HL-60 (cell line): Measurements from ENCODE around the gene LRP1B.

Source experiments
- DNase-seq, 2 experiments: peaks; one replicate each; pipeline ENCODE4 v3.0.0-alpha.2; 2010 to 2020; ENCODE audit warnings: low read depth in 1 of 2, low spot score in 1 of 2
- H3K27ac ChIP-seq: fragments of 250-450 bp; sonication (Bioruptor Pico); replicated peaks from 2 replicates; pipeline ENCODE4 v1.5.1; 2020; ENCODE audit warnings: mild to moderate bottlenecking, moderate library complexity
- H3K27me3 ChIP-seq: fragments of 250-450 bp; sonication (Bioruptor Pico); 2 replicates; pipeline ENCODE4 v1.5.1; 2021; ENCODE audit warnings: mild to moderate bottlenecking, moderate library complexity; ENCODE audit not compliant: insufficient read depth, poor library complexity, severe bottlenecking
- H3K4me3 ChIP-seq: replicated peaks from 2 replicates; pipeline ENCODE4 v1.5.1; 2011; ENCODE audit warnings: mild to moderate bottlenecking, control low read depth, low read length; ENCODE audit not compliant: insufficient read depth
- GABPA ChIP-seq: IDR thresholded peaks from 2 replicates; pipeline ENCODE4 v1.6.1; 2012; ENCODE audit warnings: low read depth
- POLR2AphosphoS5 ChIP-seq: IDR thresholded peaks from 2 replicates; pipeline ENCODE4 v1.6.1; 2012; ENCODE audit warnings: low read depth
- REST ChIP-seq: IDR thresholded peaks from 2 replicates; pipeline ENCODE4 v1.6.1; 2012; ENCODE audit warnings: low read depth; ENCODE audit not compliant: insufficient replicate concordance
- SPI1 ChIP-seq: IDR thresholded peaks from 2 replicates; pipeline ENCODE4 v1.6.1; 2012; ENCODE audit warnings: low read depth, mild to moderate bottlenecking, borderline replicate concordance
- TF ChIP-seq, protein P1 (sequence below): IDR thresholded peaks from one replicate; pipeline ENCODE4 v1.5.1; 2011; ENCODE audit warnings: low read length, control low read depth, inconsistent platforms; ENCODE audit not compliant: insufficient read depth

The LRP1B gene

DNA sequence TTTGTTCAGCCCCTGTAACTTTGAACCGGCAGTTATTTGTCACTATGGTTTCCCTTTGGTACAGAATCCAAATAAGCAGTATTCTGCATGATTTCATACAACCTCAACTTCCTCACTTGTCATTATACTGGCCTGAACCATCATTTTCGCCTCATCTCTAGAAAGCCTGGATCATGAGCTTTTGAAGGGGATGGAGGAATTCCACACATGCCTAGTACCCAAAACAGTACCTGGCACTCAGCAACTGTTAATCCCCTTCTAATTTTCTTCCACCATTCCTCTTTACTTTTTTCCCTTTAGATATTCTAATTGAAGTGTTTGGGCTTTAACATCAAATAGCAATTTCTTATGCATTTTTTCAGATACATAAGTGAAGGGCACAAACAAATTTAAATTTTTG is 1776.3 kb downstream of the LRP1B start:
- TF ChIP-seq POLR2AphosphoS5 (no peak), REST (no peak), GABPA (no peak), SPI1 (no peak)
- TF ChIP-seq, protein P1, sequence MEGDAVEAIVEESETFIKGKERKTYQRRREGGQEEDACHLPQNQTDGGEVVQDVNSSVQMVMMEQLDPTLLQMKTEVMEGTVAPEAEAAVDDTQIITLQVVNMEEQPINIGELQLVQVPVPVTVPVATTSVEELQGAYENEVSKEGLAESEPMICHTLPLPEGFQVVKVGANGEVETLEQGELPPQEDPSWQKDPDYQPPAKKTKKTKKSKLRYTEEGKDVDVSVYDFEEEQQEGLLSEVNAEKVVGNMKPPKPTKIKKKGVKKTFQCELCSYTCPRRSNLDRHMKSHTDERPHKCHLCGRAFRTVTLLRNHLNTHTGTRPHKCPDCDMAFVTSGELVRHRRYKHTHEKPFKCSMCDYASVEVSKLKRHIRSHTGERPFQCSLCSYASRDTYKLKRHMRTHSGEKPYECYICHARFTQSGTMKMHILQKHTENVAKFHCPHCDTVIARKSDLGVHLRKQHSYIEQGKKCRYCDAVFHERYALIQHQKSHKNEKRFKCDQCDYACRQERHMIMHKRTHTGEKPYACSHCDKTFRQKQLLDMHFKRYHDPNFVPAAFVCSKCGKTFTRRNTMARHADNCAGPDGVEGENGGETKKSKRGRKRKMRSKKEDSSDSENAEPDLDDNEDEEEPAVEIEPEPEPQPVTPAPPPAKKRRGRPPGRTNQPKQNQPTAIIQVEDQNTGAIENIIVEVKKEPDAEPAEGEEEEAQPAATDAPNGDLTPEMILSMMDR: no peak
- no peak overlapping the region for H3K27ac ChIP-seq
- peaks cover 2% of the 10 kb centered on the region for H3K27me3 ChIP-seq
- H3K4me3 ChIP-seq: no peak overlapping the region
- no peak for DNase-seq

DNA sequence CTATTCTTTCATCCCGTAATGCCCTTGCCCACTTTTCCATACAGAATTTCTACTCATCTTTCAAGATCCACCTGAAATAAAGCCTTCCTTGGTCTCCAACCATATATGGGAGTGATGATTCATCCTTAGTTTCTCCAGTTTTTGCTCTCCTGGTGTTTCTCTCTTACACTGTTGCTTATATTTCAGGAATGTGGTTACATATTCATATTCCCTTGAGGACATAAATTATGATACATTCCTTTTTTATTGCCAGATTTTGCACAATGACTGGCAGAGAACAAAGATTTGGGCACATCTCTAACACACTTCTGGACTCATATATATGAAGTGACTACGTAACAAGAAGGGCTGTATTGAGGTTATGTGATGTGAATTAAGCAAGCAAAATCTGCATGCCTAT is 1777.3 kb downstream of the LRP1B start:
- H3K27me3 ChIP-seq: peaks cover 2% of the 10 kb centered on the region
- no peak overlapping the region for H3K4me3 ChIP-seq
- no peak for TF ChIP-seq REST
- H3K27ac ChIP-seq: no peak overlapping the region
- no peak for DNase-seq

DNA sequence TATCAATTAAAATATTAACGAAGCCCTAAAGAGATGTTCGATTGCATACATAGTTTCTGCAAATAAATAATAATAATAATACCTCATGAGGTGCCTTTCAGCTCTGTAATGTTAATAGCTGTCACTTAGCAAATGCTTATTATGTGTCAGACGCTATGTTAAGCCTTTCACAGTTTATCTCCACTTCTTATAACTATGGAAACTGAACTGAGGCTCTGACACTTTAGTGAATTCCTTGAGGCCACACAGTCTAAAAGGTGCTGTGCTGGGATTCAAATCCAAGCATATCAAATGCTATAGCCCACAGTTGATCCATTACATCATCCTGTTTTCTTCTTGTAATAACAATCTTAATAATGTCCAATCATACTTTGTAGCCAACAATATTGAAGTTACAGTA is 1779.1 kb downstream of the LRP1B start:
- no peak for TF ChIP-seq SPI1
- TF ChIP-seq, protein P1: no peak
- DNase-seq: no peak
- Histone ChIP-seq H3K27me3 (peaks cover 2% of the 10 kb centered on the region), H3K4me3 (no peak overlapping the region), H3K27ac (no peak overlapping the region)

- TF ChIP-seq, protein P1: no peak
- no peak for TF ChIP-seq SPI1
- TF ChIP-seq GABPA: no peak
- no peak for TF ChIP-seq POLR2AphosphoS5
- no peak for TF ChIP-seq REST
- H3K27me3 ChIP-seq: peaks cover 2% of the 10 kb centered on the region
Observed at GRCh38 chr2:140349695-140350094, 1781.1 kb downstream of the LRP1B start.

More at GRCh38 chr2:140349695-140350094, 1781.1 kb downstream of the LRP1B start:
- Histone ChIP-seq H3K4me3 (no peak overlapping the region), H3K27ac (no peak overlapping the region)
- no peak for DNase-seq
